GM21381 (cell line): ENCODE results near the gene TMEM250.
"Not testable (repeated sequence)": the region's sequence is repeated elsewhere in the genome, so short reads cannot be mapped to it uniquely, and the experiment has no call there.

Experiments used
- ATAC-seq: cut with Tn5 transposase; IDR thresholded peaks from one replicate; pipeline ENCODE4 v1.9.1; 2021; ENCODE audit warnings: mild to moderate bottlenecking, moderate library complexity; ENCODE audit not compliant: unreplicated experiment

The TMEM250 gene

DNA sequence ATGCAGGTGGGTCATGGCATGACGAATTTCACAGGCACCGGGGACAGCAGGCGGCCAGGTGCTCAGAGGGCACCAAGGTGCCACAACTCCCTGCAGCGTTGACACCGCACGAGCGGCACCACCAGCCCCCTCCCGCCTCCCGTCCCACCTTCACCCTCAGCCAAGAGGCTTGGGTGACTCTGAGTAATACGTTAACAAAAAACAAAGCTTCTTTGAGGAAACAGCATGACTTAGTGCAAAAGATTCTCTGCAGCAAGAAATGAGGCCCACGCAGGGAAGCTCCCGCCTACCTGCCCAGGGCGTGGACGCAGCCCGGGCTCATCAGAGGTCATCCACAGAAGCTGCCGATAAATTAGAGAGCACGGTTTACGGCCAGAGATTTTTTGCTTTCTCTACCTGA lies 4.1 kb downstream of the TMEM250 start:
- no peak for ATAC-seq

DNA sequence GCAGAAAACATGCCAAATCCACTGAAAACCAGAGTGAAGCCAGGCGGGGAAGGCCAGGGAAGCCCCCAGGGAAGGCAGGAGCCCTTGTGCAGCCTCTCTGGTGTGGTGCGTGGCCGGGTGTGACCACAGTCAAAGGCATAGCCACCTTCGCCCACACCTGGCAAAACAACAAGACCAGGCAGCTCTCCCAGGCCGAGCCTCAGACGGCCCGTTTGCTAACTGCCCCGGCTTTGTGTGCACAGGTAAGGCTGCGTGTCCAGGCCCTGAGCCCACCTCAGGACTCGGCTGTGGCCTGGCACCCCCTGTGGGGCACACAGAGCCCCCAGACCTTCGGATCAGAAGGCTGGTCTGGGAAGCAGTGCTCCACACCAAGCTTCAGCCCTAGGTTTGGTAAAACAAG lies 6.1 kb downstream of the TMEM250 start:
- ATAC-seq: no peak

DNA sequence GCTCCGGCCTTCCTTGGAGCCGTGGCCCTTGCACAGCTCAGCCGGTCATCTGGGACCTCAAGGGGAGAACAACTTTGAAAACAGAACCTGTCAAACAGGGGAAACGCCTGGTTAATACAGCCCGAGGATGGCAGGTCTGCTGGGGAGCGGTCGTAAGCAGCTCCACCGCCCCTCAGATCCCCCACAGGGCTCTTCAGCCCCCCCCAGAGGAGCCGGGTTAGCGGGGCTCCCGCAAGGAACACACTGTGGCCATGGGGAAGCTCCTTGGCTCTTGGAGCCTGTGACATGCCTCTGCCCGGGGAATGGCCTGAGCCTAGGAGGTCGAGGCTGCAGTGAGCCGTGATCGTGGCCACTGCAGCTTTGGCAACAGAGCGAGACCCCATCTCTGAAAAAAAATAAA lies 6.8 kb downstream of the TMEM250 start:
- ATAC-seq: no peak

DNA sequence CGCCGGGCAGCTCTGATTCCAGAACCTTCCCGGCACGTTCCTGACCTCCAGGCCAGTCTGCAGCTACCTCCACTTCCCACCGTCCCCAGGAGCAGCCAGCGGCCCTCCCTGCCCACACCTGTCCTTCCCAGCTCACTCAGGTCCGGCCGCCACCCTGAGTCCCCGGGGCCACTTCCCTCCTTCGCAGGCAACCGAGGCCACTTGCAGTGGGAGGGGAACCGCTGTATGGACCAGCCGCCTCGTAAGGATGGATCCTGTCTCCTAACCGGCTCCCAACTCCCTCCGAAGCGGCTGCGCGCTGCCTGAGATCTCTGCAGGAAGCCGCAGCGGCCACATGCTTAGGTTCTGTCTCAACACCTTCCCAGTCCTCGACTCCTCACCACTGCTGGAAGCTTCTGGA lies 7.5 kb downstream of the TMEM250 start:
- no peak for ATAC-seq

DNA sequence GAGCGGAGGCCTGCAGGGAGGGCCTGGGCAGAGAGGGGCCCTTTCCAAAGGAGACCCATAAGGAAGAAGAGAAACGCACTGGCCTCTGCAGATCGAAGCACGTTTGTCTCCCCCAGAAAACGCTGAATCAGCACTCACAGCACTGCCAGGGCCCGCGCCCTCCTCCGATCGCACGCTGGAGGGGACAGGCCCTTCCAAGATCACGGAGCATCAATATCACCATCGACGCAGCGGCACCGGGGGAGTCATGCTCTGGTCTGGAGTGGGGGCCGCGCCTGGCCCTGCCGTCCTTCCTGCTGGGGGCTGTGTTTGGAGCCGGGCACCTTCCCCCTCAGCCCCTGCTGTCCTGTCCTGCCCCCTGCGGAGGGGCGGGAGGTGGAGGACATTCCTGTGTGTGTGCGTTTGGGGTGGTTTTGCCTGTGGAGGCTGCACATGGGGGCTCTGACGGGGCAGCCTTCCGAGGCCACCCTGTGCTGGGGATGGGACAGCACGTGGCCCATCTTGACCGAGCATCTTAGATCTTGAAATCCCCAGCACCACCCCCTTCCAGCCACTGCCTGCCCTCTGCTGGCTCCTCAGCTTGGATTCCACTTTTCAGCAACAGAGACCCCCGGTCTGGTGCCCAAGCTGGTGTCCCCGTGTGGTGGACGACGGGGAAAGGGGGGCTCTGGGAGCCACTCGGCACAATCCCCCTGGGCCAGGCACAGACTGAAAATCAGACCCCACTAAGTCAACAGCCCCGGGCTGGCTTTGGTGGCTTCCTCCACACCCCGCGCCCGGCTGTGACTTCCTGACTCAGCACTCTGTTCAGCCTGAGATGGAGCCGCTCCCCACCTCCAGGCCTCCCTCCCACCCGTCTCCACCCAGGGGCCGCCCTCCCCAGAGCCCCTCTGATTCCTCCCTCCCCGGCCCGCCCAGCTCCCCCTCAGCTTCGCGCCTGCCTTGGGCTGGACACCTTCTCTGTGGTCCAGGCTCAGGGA lies 8.3 kb downstream of the TMEM250 start:
- peak; percentile 4 for ATAC-seq

DNA sequence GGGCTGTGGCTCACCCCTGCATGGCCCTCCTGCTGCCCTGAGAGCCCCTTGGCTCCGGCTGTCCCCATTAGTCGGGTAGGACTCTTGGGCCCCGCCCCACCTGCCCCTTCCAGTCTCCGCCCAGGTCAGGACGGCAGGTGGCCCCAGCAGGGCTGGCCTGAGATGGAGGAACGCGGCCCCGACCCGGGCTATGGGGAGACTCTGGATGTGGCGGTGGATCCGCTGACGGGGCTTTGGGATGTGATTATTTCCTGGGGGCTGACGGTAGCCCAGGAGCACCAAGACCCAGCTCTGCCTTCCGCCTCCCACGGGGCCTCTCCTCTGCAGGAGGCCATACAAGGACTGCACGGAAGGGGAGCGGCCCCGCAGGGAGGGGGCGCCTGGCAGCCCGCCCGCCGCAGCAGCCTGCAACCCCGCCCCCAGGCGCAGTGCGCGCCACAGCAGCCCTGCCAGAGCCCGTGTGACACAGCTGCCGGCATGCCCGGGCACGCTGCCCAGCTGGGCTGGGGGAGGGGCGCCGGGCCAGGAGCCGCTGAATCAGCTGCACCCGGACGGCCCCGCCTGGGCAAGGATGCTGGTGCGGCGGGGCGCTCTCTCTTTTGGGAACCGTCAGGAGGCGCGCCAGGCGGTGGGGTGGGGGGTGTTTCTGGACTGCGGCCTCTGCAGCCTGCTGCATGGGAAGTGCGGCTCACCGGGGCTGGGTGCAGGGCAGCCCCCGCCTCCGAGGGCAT lies 9.2 kb downstream of the TMEM250 start:
- peak; percentile 72 for ATAC-seq

DNA sequence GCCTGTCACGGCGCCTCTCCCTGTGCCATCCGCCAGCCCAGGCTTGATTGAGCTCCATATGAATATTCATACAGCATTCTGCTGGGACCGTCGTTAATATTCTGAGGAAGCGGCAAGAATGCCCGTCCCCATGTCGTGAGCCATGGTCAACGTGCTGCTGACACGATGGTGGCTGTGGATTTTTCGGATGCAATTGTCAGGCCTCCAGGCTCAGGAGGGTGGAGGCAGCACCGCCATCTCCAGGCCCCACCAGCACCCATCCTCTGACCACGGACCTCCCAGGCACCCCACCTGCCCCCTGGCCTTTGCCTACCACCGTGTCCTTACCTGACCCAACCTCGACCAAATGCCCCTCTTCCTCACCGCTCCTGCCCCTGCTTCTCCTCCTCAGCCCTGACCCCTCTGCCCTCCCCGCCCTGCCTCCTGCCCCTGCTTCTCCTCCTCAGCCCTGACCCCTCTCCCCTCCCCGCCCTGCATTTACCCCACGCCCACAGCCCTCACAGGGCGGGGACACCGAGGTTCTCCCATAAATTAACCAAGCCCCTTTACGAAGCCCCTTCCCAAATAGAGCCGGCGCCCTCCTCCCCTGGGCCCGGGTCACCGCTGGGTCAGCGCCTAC lies 9.9 kb downstream of the TMEM250 start:
- no peak for ATAC-seq

DNA sequence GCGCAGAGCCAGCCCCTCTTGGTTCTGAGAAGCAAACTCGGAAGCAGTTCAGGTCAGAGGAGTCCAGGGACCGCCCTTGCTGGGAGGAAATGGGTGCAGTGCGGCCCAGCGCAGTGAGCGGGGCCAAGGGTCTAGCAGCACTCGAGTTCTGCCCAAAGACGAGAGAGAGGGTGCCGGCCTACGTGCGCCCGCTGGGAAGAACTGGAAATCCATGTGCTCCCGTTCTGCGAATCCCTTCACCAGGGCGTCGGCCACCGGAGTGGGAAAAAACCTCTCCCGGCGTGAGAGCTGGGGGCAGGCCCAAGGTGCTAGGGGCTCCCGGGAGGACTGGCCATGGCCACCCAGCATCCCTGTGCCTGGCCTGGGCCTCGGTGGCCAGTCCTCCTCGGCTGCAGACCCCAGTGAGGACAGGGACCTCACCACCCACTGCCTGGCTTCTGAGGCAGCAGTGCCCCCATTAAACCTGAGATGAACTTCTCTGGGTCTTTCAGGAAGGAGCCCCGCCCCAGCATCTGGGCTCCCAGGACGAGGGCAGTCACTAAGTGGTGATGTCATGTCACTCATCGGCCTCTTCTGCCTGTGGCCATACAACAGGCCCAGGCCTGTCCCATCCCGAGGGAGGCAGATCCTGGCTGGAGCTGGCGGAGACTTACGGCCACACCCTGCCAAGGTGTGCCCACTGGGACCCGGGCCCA lies 10.6 kb downstream of the TMEM250 start:
- no peak for ATAC-seq

DNA sequence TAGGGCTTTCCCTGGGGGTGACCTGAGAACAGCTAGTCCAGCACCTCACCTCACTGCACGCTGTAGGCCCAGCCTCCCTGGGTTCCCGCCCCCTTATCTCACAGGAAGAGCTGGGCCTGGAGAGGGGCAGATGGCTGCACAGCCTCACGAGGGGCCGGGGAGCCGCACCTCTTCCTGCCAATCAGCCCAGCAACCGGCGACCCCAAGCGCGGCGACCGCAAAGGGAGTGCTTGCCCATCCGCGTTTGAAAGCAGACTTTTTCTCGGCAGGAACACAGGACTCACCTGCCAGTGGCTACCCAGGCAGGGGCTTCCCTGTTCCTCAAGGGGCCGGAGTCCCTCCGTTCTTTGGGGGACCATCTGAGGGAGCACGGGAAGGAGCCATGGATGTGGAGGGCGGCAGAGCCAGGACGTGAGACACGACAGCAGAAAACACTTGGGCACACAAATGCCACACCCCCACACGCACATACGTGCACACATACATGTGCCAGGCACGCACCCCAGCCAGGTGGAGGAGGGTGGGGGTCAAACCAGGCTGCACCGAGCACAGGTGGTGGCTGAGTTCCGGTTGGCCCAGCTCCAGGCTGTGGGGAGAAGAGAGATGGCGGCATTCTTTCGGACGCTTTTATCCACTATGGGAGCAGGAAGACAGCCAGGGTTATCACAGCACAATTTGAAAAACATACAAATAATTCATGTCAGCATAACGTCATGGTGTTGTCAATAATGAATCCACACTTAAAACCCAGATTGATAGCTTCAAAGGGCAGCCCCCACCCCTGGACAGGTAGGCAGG lies 11.3 kb downstream of the TMEM250 start:
- no peak for ATAC-seq

DNA sequence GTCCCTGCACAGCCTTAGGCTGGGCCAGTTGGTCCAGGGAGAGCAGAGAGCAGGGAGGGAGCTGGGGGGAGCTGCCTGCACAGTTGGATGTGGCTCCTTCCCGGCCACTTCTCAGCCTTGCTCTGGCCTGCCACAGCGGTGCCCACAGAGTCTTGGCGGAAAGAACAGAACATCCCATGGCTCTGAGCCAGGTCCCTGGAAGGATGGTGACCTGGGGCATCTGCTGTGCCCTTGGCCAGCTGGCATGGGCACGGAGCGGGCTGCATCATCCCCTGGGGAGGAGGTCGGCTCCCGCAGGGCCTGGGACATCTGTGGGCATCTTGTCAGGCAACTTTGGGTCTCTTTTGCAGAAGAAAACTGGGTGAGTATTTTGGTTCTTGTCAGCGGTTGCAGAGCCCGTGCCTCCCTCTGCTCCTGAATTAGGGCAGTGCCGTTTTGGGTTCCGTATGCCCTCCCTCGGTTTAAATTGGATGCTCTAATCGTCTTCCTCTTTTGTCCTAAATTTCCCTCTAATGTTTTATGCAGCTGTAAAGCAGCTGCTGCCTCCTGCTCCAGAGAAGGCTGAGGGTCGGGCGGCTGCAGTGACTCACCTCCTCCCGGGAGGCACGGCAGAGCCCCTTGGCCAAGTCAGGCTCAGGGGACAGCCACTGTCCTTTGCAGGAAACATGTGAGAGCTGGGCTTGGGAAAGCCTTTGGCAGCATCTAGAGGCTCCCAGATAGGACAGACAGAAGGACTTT lies 13.1 kb downstream of the TMEM250 start:
- no peak for ATAC-seq

DNA sequence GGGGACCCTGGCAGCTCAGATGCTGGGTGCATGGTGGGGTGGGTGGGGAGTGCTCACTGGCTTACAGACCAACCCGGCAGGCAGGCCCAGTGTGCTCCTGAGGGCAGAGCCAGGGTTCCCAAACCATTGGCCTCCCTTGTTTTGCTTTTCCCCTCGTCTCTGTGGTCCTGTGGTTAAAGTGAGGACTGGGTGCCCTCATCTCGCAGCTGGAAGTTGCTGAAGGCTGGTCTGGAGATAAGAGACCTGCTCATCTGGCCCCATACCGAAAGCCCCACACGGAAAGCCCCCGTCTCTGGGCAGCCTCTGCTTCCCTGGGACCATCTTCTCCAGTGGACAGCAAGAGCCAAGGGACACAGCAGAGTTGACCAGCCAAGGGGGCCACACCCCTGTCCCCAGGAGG lies 13.8 kb downstream of the TMEM250 start:
- no peak for ATAC-seq

DNA sequence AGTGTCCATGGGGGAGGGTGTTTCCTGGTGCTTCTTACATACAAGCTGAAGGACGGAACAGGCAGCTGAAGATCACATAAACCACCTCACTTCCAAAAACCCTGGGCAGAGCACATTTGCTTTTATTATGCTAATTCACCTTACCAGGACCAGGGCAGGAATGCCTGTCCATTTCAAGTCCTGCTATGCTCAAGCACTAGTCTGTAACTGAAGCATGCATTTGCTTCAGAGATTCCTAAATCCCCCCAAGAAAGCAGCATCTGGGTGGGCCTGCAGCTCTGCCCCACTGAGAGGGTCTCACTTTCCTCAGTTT lies 14.2 kb downstream of the TMEM250 start:
- ATAC-seq: no peak

DNA sequence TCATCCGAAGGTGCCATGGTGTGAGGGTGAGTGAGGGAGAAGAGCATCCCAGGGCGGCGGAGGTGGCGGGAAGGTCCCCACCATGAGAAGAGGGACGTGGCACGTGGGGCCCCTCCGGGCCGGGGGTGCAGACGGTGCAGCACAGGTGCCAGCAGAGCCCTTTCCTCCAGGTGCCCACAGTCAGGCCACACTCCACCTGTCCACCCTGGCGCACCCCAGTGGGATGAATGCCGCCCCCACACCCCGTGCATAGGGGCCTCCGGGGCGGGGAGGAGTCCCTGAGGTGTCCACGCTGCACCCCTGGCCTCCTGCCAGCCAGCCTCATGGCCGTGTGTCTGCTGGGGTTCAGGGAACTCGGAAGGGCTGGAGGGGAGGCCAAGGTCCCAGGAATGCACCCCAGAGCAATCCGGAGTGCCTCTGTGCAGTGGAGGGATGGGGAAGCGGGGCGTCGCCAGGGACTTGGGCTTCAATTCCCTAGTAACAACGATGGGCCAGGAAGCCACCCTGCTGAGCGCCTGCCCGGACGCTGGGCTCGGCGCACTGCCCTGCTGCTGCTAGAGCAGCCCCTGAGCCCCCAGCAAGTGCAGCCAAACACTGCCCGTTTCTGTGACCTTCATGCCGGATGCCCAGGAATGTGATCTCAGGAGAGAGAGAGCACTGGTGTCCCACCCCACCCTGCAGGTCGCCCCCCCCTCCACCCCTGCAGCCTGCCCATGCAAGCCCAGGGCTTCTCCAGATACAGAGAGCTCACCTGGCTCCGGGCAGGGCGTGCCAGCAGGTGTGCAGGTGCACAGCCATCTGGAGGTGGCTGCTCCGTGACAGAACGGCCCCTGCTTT lies 14.8 kb downstream of the TMEM250 start:
- no peak for ATAC-seq

DNA sequence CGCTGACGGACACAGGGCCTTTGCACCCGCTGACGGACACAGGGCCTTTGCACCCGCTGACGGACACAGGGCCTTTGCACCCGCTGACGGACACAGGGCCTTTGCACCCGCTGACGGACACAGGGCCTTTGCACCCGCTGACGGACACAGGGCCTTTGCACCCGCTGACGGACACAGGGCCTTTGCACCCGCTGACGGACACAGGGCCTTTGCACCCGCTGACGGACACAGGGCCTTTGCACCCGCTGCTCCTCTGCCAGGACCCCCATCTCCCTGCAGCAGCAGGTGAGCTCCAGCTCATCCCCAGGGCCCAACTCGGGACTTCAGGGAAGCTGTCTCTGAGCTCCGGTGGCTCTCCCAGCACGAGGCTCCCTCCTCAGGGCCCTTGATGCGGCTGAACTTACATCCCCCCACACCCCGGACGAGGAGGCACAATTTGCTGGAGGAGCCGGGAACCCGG lies 17.0 kb downstream of the TMEM250 start:
- not testable (repeated sequence) for ATAC-seq

DNA sequence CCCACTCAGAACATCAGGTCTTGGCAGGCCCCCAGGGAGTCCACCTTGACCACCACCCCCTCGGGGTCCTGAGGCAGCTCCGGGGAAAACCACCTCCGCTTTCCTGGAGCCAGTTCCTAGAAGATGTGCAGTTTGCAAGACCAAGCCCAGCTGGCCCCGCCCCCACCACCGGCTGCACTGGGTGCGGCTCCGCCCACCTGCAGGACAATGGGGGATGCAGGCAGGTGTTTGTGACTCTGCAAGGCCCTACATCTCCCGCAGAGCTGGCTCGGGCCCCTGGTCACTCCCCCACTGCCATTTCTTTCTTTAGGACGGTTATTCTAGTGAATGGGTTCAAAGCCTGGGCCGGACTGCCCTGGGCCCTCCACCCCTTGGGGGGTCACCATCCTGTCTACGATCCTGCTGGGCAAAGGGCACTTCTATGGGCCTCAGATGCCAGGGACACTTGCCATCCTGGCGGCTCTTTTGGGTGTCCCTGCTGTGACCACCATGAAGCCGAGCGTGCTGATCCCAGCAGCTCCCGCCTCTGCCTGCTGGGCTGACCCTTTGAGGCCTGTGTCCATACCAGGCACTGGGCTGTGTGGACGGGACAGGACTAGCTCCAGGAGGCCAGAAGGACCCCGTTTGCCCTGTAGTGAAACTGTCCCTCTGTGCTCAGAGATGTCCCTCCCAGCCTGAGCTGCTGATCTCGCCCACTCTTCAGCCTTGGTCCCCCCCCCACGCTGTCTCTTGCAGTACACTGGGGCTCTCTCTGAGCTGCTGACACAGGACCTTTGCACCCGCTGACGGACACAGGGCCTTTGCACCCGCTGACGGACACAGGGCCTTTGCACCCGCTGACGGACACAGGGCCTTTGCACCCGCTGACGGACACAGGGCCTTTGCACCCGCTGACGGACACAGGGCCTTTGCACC lies 17.7 kb downstream of the TMEM250 start:
- ATAC-seq: no peak

DNA sequence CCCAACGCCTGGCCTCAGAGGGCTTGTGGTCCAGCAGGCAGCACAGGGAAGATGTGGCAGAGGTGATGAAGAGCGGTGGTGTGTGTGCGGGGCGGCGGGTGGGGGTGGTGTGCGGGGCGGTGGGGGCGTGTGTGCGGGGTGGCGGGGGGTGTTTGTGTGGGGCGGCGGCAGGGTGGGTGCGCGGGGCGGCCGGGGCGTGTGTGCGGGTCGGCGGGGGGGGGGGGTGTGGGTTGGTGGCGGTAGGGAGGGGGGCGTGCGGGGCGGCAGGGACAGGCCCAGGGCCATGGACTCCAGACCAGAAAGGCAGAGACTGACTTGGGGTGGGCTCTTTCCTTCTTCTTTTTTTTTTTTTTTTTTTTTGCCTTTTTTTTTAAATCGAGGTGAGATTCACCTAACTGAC lies 19.1 kb downstream of the TMEM250 start:
- no peak for ATAC-seq

DNA sequence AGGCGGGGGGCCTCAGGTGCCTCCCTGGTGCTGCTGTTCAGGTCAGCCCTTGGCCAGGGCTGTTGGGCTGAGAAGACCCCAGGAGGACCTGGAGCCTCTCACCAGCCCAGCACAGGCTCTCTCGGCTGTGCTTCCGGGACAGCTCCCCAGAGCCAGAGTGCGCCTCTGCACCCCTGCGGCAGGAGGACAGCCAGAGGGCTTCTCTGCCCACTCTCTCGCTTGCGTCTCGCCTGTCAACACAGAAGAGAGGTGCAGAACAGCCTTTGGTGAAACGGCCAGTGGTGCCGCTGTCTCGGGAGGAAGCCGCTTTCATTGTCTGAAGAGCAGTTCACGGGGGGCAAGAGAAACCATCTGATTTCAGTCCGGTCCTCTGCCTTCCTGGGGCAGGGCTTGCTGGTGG lies 19.8 kb downstream of the TMEM250 start:
- ATAC-seq: no peak

DNA sequence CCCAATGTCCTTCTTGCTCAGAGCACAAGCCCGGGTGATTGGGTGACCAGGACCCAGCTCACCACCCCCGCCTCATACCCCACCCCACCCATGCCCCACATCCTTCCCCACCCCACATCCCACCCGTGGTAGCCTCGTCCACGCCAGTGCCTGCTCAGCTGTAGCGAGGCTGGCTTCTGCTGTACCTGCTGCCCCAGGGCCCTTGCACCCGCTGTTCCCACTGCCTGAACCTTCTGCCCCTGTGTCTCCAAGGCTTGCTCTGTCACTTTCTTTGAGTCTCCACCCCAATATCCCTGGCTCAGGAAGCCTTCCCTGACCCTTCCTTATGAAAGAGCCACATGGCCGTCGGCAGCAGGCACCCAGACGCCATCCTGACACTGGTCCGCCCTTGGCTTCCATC lies 20.5 kb downstream of the TMEM250 start:
- ATAC-seq: no peak
